ENCODE results near the gene CAMSAP1. TPM values are rescaled to one million over a fixed set of nuclear protein-coding genes. Genes with fewer than 3 reads are reported as not detected.
"Not testable (repeated sequence)": the region's sequence is repeated elsewhere in the genome, so short reads cannot be mapped to it uniquely, and the experiment has no call there.

Gene CAMSAP1
- total RNA-seq, 1 experiment from 2014 or later: 52.7 TPM

DNA sequence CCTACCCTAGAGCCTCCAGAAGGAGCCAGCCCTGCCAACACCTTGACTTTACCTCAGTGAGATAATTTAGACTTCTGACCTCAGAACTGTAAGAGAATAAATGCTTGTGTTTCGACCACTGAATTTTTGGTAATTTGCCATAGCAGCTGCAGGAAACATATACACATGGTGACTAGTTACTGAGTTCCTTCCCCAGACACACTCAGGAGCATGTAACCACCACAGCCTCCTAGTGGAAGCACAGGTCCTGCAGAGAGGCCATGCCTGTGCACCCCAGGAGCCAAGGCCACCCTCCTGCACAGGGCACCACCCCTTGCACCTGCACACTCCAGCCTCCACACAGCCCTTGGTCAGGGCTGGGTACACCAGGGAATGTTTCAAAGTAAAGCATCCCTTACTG lies 7.6 kb upstream of the CAMSAP1 start:
- peaks cover 66 to 91% of the 10 kb centered on the region in 2 experiments for H3K9me3 Mint-ChIP-seq
- peaks cover 41% of the 10 kb centered on the region for H3K9me3 ChIP-seq (ENCODE audit: control insufficient read depth, low read depth, low read length)
- no CpG with 5 or more reads among the region's 1 CpG for WGBS (ENCODE audit: extremely low coverage, insufficient read length, low lambda C conversion rate)

DNA sequence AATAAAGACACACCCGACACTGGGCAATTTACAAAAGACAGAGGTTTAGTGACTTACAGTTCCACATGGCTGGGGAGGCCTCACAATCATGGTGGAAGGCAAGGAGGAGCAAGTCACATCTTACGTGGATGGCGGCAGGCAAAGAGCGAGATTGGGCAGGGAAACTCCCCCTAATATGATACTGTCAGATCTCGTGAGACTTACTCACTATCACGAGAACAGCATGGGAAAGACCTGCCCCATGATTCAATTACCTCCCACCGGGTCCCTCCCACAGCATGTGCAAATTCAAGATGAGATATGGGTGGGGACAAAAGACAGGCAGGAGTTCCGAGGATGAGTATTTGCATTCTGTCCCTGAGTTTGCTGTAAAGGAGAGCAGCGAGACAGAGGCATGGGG lies 3.9 kb upstream of the CAMSAP1 start:
- Mint-ChIP-seq H3K36me3 (ENCODE audit: insufficient read depth in 1 of 3, low read depth in 3 of 3) (peaks cover 74 to 77% (median 77%) of the 10 kb centered on the region in 3 experiments), H3K4me1 (peaks cover 5 to 10% of the 10 kb centered on the region in 2 experiments), H3K9me3 (peaks cover 34 to 64% of the 10 kb centered on the region in 2 experiments), H3K27me3 (ENCODE audit: low read depth) (peaks cover 33% of the 10 kb centered on the region)
- not testable (repeated sequence) for H3T11ph ChIP-seq (ENCODE audit: low read length); H3K9ac ChIP-seq (ENCODE audit: extremely low read depth, insufficient read length, low read length); H4K8ac ChIP-seq (replicated peaks; ENCODE audit: insufficient read length, low read depth, low read length); H3K14ac ChIP-seq (ENCODE audit: insufficient read depth, low read length); H2BK15ac ChIP-seq (ENCODE audit: low read depth, low read length); H2AK5ac ChIP-seq (ENCODE audit: insufficient read length, low read length); H3K23me2 ChIP-seq (ENCODE audit: insufficient read length, low read depth, low read length, poor library complexity, severe bottlenecking); H3K27ac Mint-ChIP-seq; H2AFZ ChIP-seq (ENCODE audit: low read length); H3K27ac ChIP-seq (ENCODE audit: insufficient read length, low read depth, low read length); H3K23ac ChIP-seq (ENCODE audit: insufficient read length, low read depth, low read length); H3K79me1 ChIP-seq (ENCODE audit: insufficient read depth, low read depth, low read length, poor library complexity, severe bottlenecking); H4K5ac ChIP-seq (ENCODE audit: insufficient read length, low read depth, low read length); H2BK120ac ChIP-seq (ENCODE audit: low read depth, low read length, poor library complexity, severe bottlenecking); H3K56ac ChIP-seq (ENCODE audit: insufficient read length, low read depth, low read length); H3K4me2 ChIP-seq (ENCODE audit: insufficient read depth, insufficient read length, low read length); H2BK5ac ChIP-seq (ENCODE audit: insufficient read length, low read length); H3K27me3 ChIP-seq (ENCODE audit: insufficient read depth, low read length); H2BK12ac ChIP-seq (ENCODE audit: insufficient read length, low read depth, low read length); H2BK20ac ChIP-seq (ENCODE audit: low read depth, low read length, poor library complexity, severe bottlenecking); H4K20me1 ChIP-seq (ENCODE audit: control insufficient read depth, insufficient read depth, insufficient read length); DNase-seq; H3K4ac ChIP-seq (ENCODE audit: low read depth, low read length); H3K18ac ChIP-seq (ENCODE audit: insufficient read length, low read depth, low read length); H3K79me2 ChIP-seq (ENCODE audit: insufficient read depth, low read length); H4K91ac ChIP-seq (ENCODE audit: insufficient read length, low read depth, low read length); H3K4me1 ChIP-seq (ENCODE audit: insufficient read depth, low read length); H3K4me3 Mint-ChIP-seq
- whole genome bisulfite sequencing (ENCODE audit: extremely low coverage, insufficient read length, low lambda C conversion rate): no CpG with 5 or more reads among the region's 9 CpGs
- peaks cover 25% of the 10 kb centered on the region for H3K9me3 ChIP-seq (ENCODE audit: control insufficient read depth, low read depth, low read length)

More for the DNA sequence above, 7.6 kb upstream of the CAMSAP1 start:
- Histone ChIP-seq H2AFZ (ENCODE audit: low read length) (no peak overlapping the region), H3K23ac (ENCODE audit: insufficient read length, low read depth, low read length) (no peak overlapping the region), H3K79me2 (ENCODE audit: insufficient read depth, low read length) (no peaks in the 10 kb centered on the region), H2BK12ac (ENCODE audit: insufficient read length, low read depth, low read length) (no peak overlapping the region), H3K4ac (ENCODE audit: low read depth, low read length) (no peak overlapping the region), H2BK5ac (ENCODE audit: insufficient read length, low read length) (no peak overlapping the region), H4K20me1 (ENCODE audit: control insufficient read depth, insufficient read depth, insufficient read length) (no peaks in the 10 kb centered on the region), H3K27me3 (ENCODE audit: insufficient read depth, low read length) (no peaks in the 10 kb centered on the region), H2BK15ac (ENCODE audit: low read depth, low read length) (no peak overlapping the region), H3K27ac (ENCODE audit: insufficient read length, low read depth, low read length) (no peak overlapping the region), H3K9ac (ENCODE audit: extremely low read depth, insufficient read length, low read length) (no peak overlapping the region), H3K4me2 (ENCODE audit: insufficient read depth, insufficient read length, low read length) (no peak overlapping the region), H2BK120ac (ENCODE audit: low read depth, low read length, poor library complexity, severe bottlenecking) (no peak overlapping the region), H4K91ac (ENCODE audit: insufficient read length, low read depth, low read length) (no peak overlapping the region), H3T11ph (ENCODE audit: low read length) (no peak overlapping the region), H4K5ac (ENCODE audit: insufficient read length, low read depth, low read length) (no peak overlapping the region), H3K23me2 (ENCODE audit: insufficient read length, low read depth, low read length, poor library complexity, severe bottlenecking) (no peaks in the 10 kb centered on the region), H3K18ac (ENCODE audit: insufficient read length, low read depth, low read length) (no peak overlapping the region), H3K56ac (ENCODE audit: insufficient read length, low read depth, low read length) (no peak overlapping the region), H2BK20ac (ENCODE audit: low read depth, low read length, poor library complexity, severe bottlenecking) (no peak overlapping the region), H4K8ac (replicated peaks; ENCODE audit: insufficient read length, low read depth, low read length) (no peak overlapping the region), H3K14ac (ENCODE audit: insufficient read depth, low read length) (no peak overlapping the region), H3K4me1 (ENCODE audit: insufficient read depth, low read length) (no peaks in the 10 kb centered on the region), H2AK5ac (ENCODE audit: insufficient read length, low read length) (no peak overlapping the region), H3K79me1 (ENCODE audit: insufficient read depth, low read depth, low read length, poor library complexity, severe bottlenecking) (peaks cover 3% of the 10 kb centered on the region)
- Mint-ChIP-seq H3K27me3 (ENCODE audit: low read depth) (peaks cover 57% of the 10 kb centered on the region), H3K27ac (no peak overlapping the region), H3K36me3 (ENCODE audit: insufficient read depth in 1 of 3, low read depth in 3 of 3) (peaks cover 90 to 94% (median 91%) of the 10 kb centered on the region in 3 experiments), H3K4me3 (no peak overlapping the region), H3K4me1 (no peaks in the 10 kb centered on the region)
- TF ChIP-seq, protein P1, sequence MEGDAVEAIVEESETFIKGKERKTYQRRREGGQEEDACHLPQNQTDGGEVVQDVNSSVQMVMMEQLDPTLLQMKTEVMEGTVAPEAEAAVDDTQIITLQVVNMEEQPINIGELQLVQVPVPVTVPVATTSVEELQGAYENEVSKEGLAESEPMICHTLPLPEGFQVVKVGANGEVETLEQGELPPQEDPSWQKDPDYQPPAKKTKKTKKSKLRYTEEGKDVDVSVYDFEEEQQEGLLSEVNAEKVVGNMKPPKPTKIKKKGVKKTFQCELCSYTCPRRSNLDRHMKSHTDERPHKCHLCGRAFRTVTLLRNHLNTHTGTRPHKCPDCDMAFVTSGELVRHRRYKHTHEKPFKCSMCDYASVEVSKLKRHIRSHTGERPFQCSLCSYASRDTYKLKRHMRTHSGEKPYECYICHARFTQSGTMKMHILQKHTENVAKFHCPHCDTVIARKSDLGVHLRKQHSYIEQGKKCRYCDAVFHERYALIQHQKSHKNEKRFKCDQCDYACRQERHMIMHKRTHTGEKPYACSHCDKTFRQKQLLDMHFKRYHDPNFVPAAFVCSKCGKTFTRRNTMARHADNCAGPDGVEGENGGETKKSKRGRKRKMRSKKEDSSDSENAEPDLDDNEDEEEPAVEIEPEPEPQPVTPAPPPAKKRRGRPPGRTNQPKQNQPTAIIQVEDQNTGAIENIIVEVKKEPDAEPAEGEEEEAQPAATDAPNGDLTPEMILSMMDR (conservative IDR thresholded peaks at IDR 0.05): no peak
- no peak for DNase-seq

Measured in H9 (cell line).